Parathyroid adenoma (tissue), 2 donors: ENCODE results near the gene RPS6KA4.

Experiments
- H2AFZ ChIP-seq: fragments of 300-600 bp; sonication (generic); one replicate; pipeline ENCODE4 v1.7.0; 2017; ENCODE audit warnings: antibody characterized with exemption, mild to moderate bottlenecking
- H3K27ac ChIP-seq: fragments of 300-600 bp; sonication (generic); one replicate; pipeline ENCODE4 v1.7.0; 2017
- H3K27me3 ChIP-seq: fragments of 300-600 bp; sonication (generic); one replicate; pipeline ENCODE4 v1.7.0; 2017; ENCODE audit warnings: low read length; ENCODE audit not compliant: control insufficient read depth, insufficient read depth
- H3K36me3 ChIP-seq: fragments of 300-600 bp; sonication (generic); one replicate; pipeline ENCODE4 v1.7.0; 2017; ENCODE audit warnings: low read length; ENCODE audit not compliant: control insufficient read depth, insufficient read depth
- H3K4me1 ChIP-seq: fragments of 300-600 bp; sonication (generic); one replicate; pipeline ENCODE4 v1.7.0; 2017; ENCODE audit warnings: control low read depth
- H3K4me2 ChIP-seq: fragments of 300-600 bp; sonication (generic); one replicate; pipeline ENCODE4 v1.7.0; 2017; ENCODE audit warnings: low read length
- H3K4me3 ChIP-seq: fragments of 300-600 bp; sonication (generic); one replicate; pipeline ENCODE4 v1.7.0; 2017; ENCODE audit warnings: low read depth, low read length
- H3K79me2 ChIP-seq: fragments of 300-600 bp; sonication (generic); one replicate; pipeline ENCODE4 v1.7.0; 2017; ENCODE audit warnings: control low read depth
- H3K9ac ChIP-seq: fragments of 300-600 bp; sonication (generic); one replicate; pipeline ENCODE4 v1.7.0; 2017; ENCODE audit warnings: mild to moderate bottlenecking
- H3K9me3 ChIP-seq: fragments of 300-600 bp; sonication (generic); one replicate; pipeline ENCODE4 v1.7.0; 2017; ENCODE audit warnings: low read length; ENCODE audit not compliant: control insufficient read depth
- TF ChIP-seq, protein P1 (sequence below): fragments of 300-600 bp; sonication (generic); IDR thresholded peaks from one replicate; pipeline ENCODE4 v1.7.0; 2017; ENCODE audit warnings: antibody characterized with exemption, mild to moderate bottlenecking
- donor health status: primary hyperparathyroidism.

Gene RPS6KA4

DNA sequence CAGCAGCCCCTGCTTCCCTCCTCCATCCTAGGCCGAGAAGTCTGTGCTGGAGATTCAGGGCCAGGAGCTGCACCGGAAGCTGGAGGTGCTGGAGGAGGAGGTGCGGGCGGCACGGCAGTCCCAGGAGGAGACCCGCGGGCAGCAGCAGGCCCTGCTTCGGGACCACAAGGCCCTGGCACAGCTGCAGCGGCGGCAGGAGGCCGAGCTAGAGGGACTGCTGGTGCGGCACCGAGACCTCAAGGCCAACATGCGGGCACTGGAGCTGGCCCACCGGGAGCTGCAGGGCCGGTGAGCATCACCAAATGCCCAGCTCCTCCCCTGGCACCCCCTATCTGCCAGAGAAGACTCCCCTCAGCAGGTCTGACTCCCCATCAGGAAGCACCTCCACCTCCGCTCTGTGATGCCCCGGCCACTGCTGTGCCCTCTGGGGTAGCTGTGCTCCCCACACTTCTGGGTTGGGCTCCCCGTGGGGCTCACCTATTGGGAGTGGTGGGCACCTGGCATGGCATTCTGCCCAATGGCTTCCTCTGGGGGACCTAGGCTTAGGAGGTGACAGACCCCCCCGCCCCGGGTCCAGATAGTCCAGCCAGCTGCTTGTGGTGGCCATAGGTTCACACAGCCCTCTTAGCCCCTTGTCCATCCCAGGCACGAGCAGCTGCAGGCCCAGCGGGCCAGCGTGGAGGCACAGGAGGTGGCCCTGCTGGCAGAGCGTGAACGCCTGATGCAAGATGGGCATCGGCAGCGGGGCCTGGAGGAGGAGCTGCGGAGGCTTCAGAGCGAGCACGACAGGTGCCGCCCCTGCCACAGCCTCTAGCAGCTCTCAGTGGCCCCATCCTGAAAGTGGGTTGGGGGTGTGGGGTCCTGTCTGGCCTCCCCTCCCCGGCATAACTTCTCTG, 6.6 kb upstream of the RPS6KA4 start:
- Histone ChIP-seq H2AFZ (no peak overlapping the region), H3K4me2 (no peak overlapping the region), H3K9ac (no peak overlapping the region), H3K9me3 (no peaks in the 10 kb centered on the region), H3K36me3 (no peaks in the 10 kb centered on the region), H3K4me3 (no peak overlapping the region), H3K79me2 (no peaks in the 10 kb centered on the region), H3K27ac (no peak overlapping the region), H3K4me1 (no peaks in the 10 kb centered on the region), H3K27me3 (no peaks in the 10 kb centered on the region)
- TF ChIP-seq, protein P1, sequence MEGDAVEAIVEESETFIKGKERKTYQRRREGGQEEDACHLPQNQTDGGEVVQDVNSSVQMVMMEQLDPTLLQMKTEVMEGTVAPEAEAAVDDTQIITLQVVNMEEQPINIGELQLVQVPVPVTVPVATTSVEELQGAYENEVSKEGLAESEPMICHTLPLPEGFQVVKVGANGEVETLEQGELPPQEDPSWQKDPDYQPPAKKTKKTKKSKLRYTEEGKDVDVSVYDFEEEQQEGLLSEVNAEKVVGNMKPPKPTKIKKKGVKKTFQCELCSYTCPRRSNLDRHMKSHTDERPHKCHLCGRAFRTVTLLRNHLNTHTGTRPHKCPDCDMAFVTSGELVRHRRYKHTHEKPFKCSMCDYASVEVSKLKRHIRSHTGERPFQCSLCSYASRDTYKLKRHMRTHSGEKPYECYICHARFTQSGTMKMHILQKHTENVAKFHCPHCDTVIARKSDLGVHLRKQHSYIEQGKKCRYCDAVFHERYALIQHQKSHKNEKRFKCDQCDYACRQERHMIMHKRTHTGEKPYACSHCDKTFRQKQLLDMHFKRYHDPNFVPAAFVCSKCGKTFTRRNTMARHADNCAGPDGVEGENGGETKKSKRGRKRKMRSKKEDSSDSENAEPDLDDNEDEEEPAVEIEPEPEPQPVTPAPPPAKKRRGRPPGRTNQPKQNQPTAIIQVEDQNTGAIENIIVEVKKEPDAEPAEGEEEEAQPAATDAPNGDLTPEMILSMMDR: no peak

DNA sequence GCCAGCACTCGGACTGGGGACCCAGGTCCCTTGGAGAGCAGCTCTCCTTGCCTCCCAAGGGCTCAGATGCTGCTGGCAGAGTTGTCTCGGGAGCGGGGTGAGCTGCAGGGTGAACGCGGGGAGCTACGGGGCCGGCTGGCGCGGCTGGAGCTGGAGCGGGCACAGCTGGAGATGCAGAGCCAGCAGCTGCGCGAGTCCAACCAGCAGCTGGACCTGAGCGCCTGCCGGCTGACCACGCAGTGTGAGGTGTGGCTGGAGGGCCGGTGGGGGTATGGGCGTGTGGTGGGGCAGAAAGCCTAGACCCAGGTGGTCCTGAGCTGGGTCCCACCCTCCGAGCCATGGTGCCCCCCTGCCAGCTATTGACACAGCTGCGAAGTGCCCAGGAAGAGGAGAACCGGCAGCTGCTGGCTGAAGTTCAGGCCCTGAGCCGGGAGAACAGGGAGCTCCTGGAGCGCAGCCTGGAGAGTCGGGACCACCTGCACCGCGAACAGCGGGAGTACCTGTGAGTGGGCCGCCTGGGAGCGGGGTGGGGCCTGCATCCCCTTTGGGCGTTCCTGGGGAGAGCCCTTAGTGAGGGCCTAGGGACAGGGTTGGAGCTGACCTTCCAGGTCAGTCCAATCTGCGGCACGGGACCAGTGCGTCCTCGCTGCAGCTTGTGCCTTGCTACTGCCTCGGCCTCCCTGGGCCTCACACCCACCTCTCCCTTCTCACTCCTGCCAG, 5.8 kb upstream of the RPS6KA4 start:
- Histone ChIP-seq H2AFZ (no peak overlapping the region), H3K36me3 (no peaks in the 10 kb centered on the region), H3K27ac (no peak overlapping the region), H3K79me2 (no peaks in the 10 kb centered on the region), H3K9me3 (no peaks in the 10 kb centered on the region), H3K4me1 (peaks cover under 1% of the 10 kb centered on the region), H3K27me3 (no peaks in the 10 kb centered on the region), H3K9ac (no peak overlapping the region), H3K4me2 (no peak overlapping the region), H3K4me3 (no peak overlapping the region)
- TF ChIP-seq, protein P1: no peak

DNA sequence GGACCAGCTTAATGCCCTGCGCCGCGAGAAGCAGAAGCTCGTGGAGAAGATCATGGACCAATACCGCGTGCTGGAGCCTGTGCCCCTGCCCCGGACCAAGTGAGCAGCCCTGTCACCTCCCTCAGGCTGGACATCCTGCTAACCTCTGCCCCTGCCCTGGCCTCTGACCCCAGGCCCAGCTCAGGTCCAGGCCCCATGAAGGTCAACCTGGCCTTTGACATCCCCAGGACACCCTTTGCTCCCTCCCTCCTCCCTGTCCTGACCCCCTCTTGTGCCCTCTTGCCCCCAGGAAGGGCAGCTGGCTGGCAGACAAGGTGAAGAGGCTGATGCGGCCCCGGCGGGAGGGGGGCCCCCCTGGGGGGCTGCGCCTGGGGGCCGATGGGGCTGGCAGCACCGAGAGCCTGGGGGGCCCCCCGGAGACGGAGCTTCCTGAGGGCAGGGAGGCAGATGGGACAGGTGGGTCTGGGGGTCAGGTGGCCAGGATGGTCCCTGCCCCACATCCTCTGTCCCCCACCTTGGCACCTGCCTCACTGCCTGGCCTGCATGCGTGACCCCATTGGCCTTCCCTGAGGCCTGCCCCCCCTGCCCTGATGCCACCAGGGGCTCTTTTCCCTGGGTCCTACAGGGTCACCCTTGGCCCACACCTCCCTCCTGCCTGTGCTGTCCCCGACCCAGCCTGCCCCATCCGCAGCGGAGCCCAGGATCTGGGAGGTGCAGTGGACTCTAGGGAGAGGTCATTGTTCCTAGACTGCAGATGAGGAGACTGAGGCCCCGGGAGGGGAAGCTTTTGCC, 5.1 kb upstream of the RPS6KA4 start:
- Histone ChIP-seq H3K4me2 (no peak overlapping the region), H2AFZ (no peak overlapping the region), H3K4me1 (peaks cover 4% of the 10 kb centered on the region), H3K27me3 (no peaks in the 10 kb centered on the region), H3K36me3 (no peaks in the 10 kb centered on the region), H3K4me3 (no peak overlapping the region), H3K9ac (no peak overlapping the region), H3K9me3 (no peaks in the 10 kb centered on the region), H3K79me2 (no peaks in the 10 kb centered on the region), H3K27ac (no peak overlapping the region)
- TF ChIP-seq, protein P1: no peak

DNA sequence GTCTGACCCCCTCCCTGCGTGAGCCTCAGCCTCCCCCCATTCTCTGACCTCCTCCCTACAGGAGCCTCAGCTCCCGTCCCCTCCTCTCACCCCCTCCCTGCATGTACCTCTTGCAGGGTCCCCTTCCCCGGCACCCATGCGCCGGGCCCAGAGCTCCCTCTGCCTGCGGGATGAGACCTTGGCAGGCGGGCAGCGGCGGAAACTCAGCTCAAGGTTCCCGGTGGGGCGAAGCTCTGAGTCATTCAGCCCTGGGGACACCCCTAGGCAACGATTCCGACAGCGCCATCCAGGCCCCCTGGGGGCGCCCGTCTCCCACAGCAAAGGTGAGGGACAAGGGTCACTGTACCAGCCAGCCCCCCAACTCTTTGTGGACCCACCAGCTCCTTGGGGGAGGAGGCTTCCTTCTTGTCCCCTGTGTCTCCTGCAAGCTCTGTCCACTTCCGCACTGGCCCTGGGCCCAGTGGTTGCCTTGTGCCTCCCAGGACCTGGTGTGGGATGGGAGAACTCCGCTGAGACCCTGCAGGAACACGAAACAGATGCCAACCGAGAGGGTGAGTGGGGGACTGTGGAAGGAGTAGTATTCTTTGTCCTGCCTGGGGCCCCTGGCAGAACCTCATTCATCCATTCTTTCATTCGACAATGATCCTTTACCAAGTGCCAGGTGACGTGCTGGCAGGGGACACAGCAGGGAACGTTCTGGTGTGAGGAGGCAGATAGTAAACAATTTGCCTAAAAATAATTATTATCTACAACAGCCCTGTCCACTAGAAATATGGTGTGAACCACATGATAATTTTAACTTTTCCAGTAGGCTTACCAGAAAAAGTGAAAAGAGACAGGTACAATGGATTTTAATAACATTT, 3.7 kb upstream of the RPS6KA4 start:
- Histone ChIP-seq H3K79me2 (no peaks in the 10 kb centered on the region), H3K4me1 (peaks cover 4% of the 10 kb centered on the region), H3K4me2 (peak overlapping the region; percentile 47), H3K36me3 (no peaks in the 10 kb centered on the region), H2AFZ (peak overlapping the region; percentile 62), H3K9me3 (no peaks in the 10 kb centered on the region), H3K27ac (no peak overlapping the region), H3K27me3 (no peaks in the 10 kb centered on the region), H3K9ac (no peak overlapping the region), H3K4me3 (peak overlapping the region; percentile 37)
- TF ChIP-seq, protein P1: peak; percentile 66
